ENCODE measurements around the gene SLC6A11.

DNA sequence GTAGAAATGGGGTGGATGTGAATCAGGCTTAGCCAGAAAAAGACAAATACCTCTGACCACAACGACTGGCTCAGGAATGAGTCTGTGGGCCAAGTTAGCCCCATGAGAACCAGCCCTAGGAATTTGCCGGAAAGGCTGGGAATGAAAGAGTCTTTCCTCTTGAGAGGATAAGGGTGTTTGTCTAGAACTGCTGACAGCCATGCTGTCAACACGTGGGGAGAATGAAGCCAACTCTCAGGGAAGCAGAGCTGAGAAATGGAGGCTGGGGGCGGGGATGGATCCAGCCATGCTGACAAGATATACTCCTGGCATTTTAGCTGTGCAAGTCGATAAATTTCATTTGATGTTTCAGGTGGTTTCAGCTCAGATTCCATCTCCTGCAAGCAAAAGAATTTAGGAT lies 165.9 kb downstream of the SLC6A11 start:
- TF ChIP-seq, protein P1, sequence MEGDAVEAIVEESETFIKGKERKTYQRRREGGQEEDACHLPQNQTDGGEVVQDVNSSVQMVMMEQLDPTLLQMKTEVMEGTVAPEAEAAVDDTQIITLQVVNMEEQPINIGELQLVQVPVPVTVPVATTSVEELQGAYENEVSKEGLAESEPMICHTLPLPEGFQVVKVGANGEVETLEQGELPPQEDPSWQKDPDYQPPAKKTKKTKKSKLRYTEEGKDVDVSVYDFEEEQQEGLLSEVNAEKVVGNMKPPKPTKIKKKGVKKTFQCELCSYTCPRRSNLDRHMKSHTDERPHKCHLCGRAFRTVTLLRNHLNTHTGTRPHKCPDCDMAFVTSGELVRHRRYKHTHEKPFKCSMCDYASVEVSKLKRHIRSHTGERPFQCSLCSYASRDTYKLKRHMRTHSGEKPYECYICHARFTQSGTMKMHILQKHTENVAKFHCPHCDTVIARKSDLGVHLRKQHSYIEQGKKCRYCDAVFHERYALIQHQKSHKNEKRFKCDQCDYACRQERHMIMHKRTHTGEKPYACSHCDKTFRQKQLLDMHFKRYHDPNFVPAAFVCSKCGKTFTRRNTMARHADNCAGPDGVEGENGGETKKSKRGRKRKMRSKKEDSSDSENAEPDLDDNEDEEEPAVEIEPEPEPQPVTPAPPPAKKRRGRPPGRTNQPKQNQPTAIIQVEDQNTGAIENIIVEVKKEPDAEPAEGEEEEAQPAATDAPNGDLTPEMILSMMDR (IDR thresholded peaks at IDR 0.05; ENCODE audit: low read length), result no peak
- no peak for TF ChIP-seq EZH2 (IDR thresholded peaks at IDR 0.05; ENCODE audit: borderline replicate concordance, low read length)
